ENCODE data around the gene RFLNA. TPM values are rescaled to one million over a fixed set of nuclear protein-coding genes. Genes with fewer than 3 reads are reported as not detected.
"Not testable (repeated sequence)": the region's sequence is repeated elsewhere in the genome, so short reads cannot be mapped to it uniquely, and the experiment has no call there.

RFLNA gene
- total and polyA plus RNA-seq, 2 experiments from 2014 or later, result 57.8 to 67.8 TPM

DNA sequence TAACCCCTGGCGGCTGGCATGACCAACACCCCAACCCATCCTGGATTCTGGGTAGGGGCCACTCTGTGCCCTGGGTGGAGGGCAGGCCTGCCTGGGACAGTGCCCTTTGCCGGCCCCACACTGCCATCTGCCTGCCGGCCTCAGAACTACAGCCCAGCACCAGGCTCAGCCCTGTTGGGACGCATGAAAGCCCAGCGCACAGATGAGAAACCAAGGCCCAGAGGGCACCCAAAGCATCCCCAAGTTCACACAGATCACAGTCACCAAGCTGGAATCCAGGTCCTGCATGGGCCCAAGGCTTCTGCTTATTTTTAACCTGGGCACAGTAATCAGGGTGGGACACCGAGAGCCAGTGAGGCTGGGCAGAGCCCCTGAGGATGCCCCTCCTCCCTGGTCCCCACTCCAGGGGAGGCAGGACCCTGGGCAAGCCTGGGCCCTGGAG is 26.2 kb downstream of the RFLNA start:
- Histone ChIP-seq H3K36me3 (replicated peaks; ENCODE audit: insufficient read depth, low read depth) (no peaks in the 10 kb centered on the region), H3K4me2 (no peak overlapping the region), H3K27ac (no peak overlapping the region), H2AFZ (no peak overlapping the region), H3K9me3 (ENCODE audit: low read depth) (peaks cover 5% of the 10 kb centered on the region), H3K4me3 (no peak overlapping the region), H4K20me1 (ENCODE audit: insufficient read depth, poor library complexity, severe bottlenecking) (no peaks in the 10 kb centered on the region), H3K79me2 (no peaks in the 10 kb centered on the region), H3K4me1 (ENCODE audit: insufficient read depth) (no peaks in the 10 kb centered on the region), H3K27me3 (no peaks in the 10 kb centered on the region), H3K9me2 (replicated peaks; ENCODE audit: insufficient read depth) (no peaks in the 10 kb centered on the region)
- TF ChIP-seq EZH2phosphoT487 (IDR thresholded peaks at IDR 0.05; ENCODE audit: low read depth, severe bottlenecking, unreplicated experiment), result no peak
- TF ChIP-seq, protein P1, sequence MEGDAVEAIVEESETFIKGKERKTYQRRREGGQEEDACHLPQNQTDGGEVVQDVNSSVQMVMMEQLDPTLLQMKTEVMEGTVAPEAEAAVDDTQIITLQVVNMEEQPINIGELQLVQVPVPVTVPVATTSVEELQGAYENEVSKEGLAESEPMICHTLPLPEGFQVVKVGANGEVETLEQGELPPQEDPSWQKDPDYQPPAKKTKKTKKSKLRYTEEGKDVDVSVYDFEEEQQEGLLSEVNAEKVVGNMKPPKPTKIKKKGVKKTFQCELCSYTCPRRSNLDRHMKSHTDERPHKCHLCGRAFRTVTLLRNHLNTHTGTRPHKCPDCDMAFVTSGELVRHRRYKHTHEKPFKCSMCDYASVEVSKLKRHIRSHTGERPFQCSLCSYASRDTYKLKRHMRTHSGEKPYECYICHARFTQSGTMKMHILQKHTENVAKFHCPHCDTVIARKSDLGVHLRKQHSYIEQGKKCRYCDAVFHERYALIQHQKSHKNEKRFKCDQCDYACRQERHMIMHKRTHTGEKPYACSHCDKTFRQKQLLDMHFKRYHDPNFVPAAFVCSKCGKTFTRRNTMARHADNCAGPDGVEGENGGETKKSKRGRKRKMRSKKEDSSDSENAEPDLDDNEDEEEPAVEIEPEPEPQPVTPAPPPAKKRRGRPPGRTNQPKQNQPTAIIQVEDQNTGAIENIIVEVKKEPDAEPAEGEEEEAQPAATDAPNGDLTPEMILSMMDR (IDR thresholded peaks at IDR 0.05; ENCODE audit: poor library complexity), result peak; percentile 83
- peak; percentile 72 for DNase-seq (ENCODE audit: low spot score)
- WGBS (ENCODE audit: low lambda C conversion rate, missing lambda C conversion rate), result 51% methylated on average over 6 of the region's 6 CpGs

DNA sequence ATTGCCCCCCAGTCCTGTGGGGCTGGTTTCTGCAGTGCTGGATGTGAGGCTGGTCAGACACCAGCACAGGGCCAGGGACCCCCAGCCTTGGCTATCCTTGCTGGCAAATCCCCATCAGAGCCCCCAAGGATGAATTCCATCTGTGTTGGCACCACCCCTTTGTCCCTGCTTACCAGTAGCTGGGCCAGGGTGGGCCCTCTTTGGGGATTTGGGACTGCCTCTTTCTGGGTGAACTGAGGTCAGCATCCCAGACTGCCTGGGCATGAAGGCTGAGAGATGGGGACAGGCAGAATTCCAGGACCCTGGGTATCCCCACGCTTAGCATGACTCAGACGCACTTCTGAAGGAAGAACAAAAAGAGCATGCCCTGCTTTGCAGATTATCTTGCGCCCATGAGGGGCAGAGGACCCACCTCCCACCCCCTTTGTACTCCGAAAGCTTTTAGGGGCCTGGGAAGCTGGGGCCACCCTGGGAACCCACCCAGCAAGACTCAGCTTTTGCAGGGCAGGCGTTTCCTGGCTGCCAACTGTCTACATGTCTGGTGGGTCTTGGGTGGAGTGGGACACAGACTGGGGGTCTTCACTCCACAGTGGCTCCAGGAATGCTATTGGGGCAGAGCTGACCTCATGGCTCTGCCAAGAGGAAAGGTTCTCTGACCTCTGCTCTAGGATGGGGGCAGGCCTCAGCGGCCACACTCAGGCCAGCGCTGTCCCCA is 26.8 kb downstream of the RFLNA start:
- Histone ChIP-seq H3K27ac (no peak overlapping the region), H3K36me3 (replicated peaks; ENCODE audit: insufficient read depth, low read depth) (no peaks in the 10 kb centered on the region)
- WGBS (ENCODE audit: low lambda C conversion rate, missing lambda C conversion rate), result 88% methylated on average over 7 of the region's 7 CpGs

DNA sequence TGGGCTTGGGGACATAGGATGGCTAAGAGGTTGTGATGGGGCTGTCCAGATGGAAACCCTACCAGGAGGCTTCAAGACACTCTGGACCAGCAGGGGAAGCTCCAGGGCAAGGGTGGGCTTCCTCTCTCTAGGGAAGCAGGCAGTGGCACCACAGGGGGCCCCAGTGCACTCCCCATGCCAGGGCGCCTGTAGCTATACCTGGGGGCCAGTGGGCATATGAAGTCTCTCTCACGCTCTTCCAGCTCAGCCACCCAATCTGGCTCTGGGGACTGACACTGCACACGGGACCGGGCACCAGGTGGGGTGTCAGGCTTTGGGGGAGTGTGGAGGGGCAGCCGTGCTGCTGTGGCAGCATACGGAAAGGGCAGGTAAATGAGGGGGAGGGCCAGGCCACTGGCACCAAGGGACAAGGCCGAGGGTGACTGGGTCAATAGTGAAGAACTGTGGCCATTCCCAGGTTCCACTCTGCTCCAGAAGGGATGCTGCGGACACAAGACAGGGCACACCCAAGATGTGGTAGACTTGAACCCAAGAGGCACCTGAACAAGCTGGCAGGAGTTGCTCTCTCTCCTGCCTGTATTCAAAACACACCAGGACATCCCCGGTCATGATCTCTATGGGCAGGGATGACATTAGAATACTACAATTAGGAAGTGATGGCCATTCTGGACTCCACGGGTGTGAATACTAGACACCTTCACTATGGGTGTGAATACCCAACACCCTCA is 27.5 kb downstream of the RFLNA start:
- Histone ChIP-seq H3K9me3 (ENCODE audit: low read depth) (peaks cover 5% of the 10 kb centered on the region), H3K79me2 (no peaks in the 10 kb centered on the region), H3K4me1 (ENCODE audit: insufficient read depth) (no peaks in the 10 kb centered on the region), H3K9me2 (replicated peaks; ENCODE audit: insufficient read depth) (no peaks in the 10 kb centered on the region), H4K20me1 (ENCODE audit: insufficient read depth, poor library complexity, severe bottlenecking) (no peaks in the 10 kb centered on the region), H3K27ac (no peak overlapping the region), H3K27me3 (no peaks in the 10 kb centered on the region), H3K36me3 (replicated peaks; ENCODE audit: insufficient read depth, low read depth) (no peaks in the 10 kb centered on the region), H2AFZ (no peak overlapping the region), H3K4me2 (no peak overlapping the region), H3K4me3 (no peak overlapping the region)
- no peak for DNase-seq (ENCODE audit: low spot score)
- WGBS (ENCODE audit: low lambda C conversion rate, missing lambda C conversion rate), result 98% methylated on average over 10 of the region's 10 CpGs
- TF ChIP-seq, protein P1 (IDR thresholded peaks at IDR 0.05; ENCODE audit: poor library complexity), result no peak
- TF ChIP-seq EZH2phosphoT487 (IDR thresholded peaks at IDR 0.05; ENCODE audit: low read depth, severe bottlenecking, unreplicated experiment) (no peak), EZH2 (IDR thresholded peaks at IDR 0.05; ENCODE audit: borderline replicate concordance) (no peak)

More for the DNA sequence above, 26.8 kb downstream of the RFLNA start:
- DNase-seq (ENCODE audit: low spot score), result no peak
- Histone ChIP-seq H3K9me2 (replicated peaks; ENCODE audit: insufficient read depth) (no peaks in the 10 kb centered on the region), H3K27me3 (no peaks in the 10 kb centered on the region), H4K20me1 (ENCODE audit: insufficient read depth, poor library complexity, severe bottlenecking) (no peaks in the 10 kb centered on the region), H3K4me2 (no peak overlapping the region), H2AFZ (no peak overlapping the region), H3K4me1 (ENCODE audit: insufficient read depth) (no peaks in the 10 kb centered on the region), H3K9me3 (ENCODE audit: low read depth) (peaks cover 5% of the 10 kb centered on the region), H3K4me3 (no peak overlapping the region), H3K79me2 (no peaks in the 10 kb centered on the region)
- TF ChIP-seq EZH2phosphoT487 (IDR thresholded peaks at IDR 0.05; ENCODE audit: low read depth, severe bottlenecking, unreplicated experiment), result no peak
- TF ChIP-seq, protein P1 (IDR thresholded peaks at IDR 0.05; ENCODE audit: poor library complexity), result no peak
- no peak for TF ChIP-seq EZH2 (IDR thresholded peaks at IDR 0.05; ENCODE audit: borderline replicate concordance)

DNA sequence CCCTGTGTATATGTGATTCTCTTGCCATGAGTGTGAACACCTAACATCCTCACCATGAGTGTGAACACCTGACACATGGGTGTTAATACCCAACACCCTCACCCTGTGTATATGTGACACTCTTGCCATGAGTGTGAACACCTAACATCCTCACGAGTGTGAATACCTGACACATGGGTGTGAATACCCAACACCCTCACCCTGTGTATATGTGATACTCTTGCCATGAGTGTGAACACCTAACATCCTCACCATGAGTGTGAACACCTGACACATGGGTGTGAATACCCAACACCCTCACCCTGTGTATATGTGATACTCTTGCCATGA is 28.1 kb downstream of the RFLNA start:
- not testable (repeated sequence) for H3K4me2 ChIP-seq; H3K79me2 ChIP-seq; H3K9me3 ChIP-seq (ENCODE audit: low read depth); H3K4me3 ChIP-seq; H3K27ac ChIP-seq; H2AFZ ChIP-seq; H3K9me2 ChIP-seq (replicated peaks; ENCODE audit: insufficient read depth); H4K20me1 ChIP-seq (ENCODE audit: insufficient read depth, poor library complexity, severe bottlenecking); DNase-seq (ENCODE audit: low spot score); H3K36me3 ChIP-seq (replicated peaks; ENCODE audit: insufficient read depth, low read depth); H3K27me3 ChIP-seq; H3K4me1 ChIP-seq (ENCODE audit: insufficient read depth)
- 100% methylated on average over 1 of the region's 1 CpG for WGBS (ENCODE audit: low lambda C conversion rate, missing lambda C conversion rate)
